ENCODE data around the gene UBC. TPM values are rescaled to one million over a fixed set of nuclear protein-coding genes. Genes with fewer than 3 reads are reported as not detected.

The UBC gene
- total and polyA plus RNA-seq, 9 of the 15 experiments (the other 6 are each of a cell fraction or from before 2014, with no cell fraction given) = 533 to 1,153 (median 813) TPM

GRCh38 chr12:124939421-124940142 is 25.1 kb upstream of the UBC start (continued):
- TF ChIP-seq ZNF431 (CRISPR knock-in tag; IDR thresholded peaks at IDR 0.05) (no peak; the same call in none of the 2 replicates), HMGN3 (IDR thresholded peaks at IDR 0.05; ENCODE audit: borderline replicate concordance, extremely low read depth, insufficient read length, low read depth, low read length) (no peak), PHB2 (IDR thresholded peaks at IDR 0.05; ENCODE audit: low read depth) (no peak), ZNF77 (CRISPR knock-in tag; IDR thresholded peaks at IDR 0.05) (no peak), PBX2 (CRISPR knock-in tag; IDR thresholded peaks at IDR 0.05; ENCODE audit: low read depth) (no peak), PBX2 (tag; conservative IDR thresholded peaks at IDR 0.05; ENCODE audit: low read depth) (no peak), CBFB (CRISPR knock-in tag; IDR thresholded peaks at IDR 0.05) (no peak), ZFP36 (IDR thresholded peaks at IDR 0.05; ENCODE audit: low read depth, low read length, partially characterized antibody) (peak; percentile 37), ARID4B (CRISPR knock-in tag; IDR thresholded peaks at IDR 0.05) (no peak; the same call in 1 of the 2 replicates), ZNF274 (IDR thresholded peaks at IDR 0.05; ENCODE audit: borderline replicate concordance, low read depth, low read length) (no peak), PATZ1 (CRISPR knock-in tag; IDR thresholded peaks at IDR 0.05; ENCODE audit: borderline replicate concordance) (0 out of 2 replicates have a peak, but pooled peaks have one; percentile 54), ZNF57 (CRISPR knock-in tag; IDR thresholded peaks at IDR 0.05) (no peak), CTBP1 (IDR thresholded peaks at IDR 0.05; ENCODE audit: borderline replicate concordance) (peak; percentile 97), SUPT5H (IDR thresholded peaks at IDR 0.05) (no peak), C11orf30 (IDR thresholded peaks at IDR 0.05; ENCODE audit: low read depth) (no peak), NR2F6 (CRISPR knock-in tag; IDR thresholded peaks at IDR 0.05) (0 out of 2 replicates have a peak, but pooled peaks have one; percentile 9), NEUROD1 (IDR thresholded peaks at IDR 0.05; ENCODE audit: borderline replicate concordance, low read depth, low read length, partially characterized antibody) (peak; percentile 6), GTF2A2 (tag; IDR thresholded peaks at IDR 0.05) (no peak), BRD9 (IDR thresholded peaks at IDR 0.05; ENCODE audit: low read depth, partially characterized antibody) (peak; percentile 99), GABPB2 (CRISPR knock-in tag; conservative IDR thresholded peaks at IDR 0.05) (0 out of 2 replicates have a peak, but pooled peaks have one; percentile 67)

Data from K562 (cell line).